PFSK-1 (cell line): ENCODE data around the gene WDR44.

Source experiments
- FOXP2 ChIP-seq: optimal IDR thresholded peaks from 2 replicates; pipeline ENCODE3; 2011; ENCODE audit warnings: borderline replicate concordance, control low read depth, inconsistent platforms; ENCODE audit not compliant: insufficient read depth; ENCODE audit errors: extremely low read length, extremely low read depth
- POLR2AphosphoS5 ChIP-seq: IDR thresholded peaks from 2 replicates; pipeline ENCODE4 v1.6.1; 2012; ENCODE audit warnings: low read depth, mild to moderate bottlenecking, control low read depth, low read length, moderate library complexity
- REST ChIP-seq, 2 experiments: IDR thresholded peaks; 2 replicates each; pipeline versions ENCODE4 v1.6.1 to v1.8.0; 2011 to 2012; ENCODE audit warnings: low read depth in 2 of 2, low read length in 2 of 2, control low read depth in 1 of 2, inconsistent platforms in 1 of 2, mild to moderate bottlenecking in 1 of 2, moderate library complexity in 1 of 2; ENCODE audit not compliant: insufficient read depth in 1 of 2
- SIN3A ChIP-seq: IDR thresholded peaks from 2 replicates; pipeline ENCODE4 v1.6.1; 2012; ENCODE audit warnings: mild to moderate bottlenecking, low read length, moderate library complexity, borderline replicate concordance; ENCODE audit not compliant: insufficient read depth
- TAF1 ChIP-seq: IDR thresholded peaks from 2 replicates; pipeline ENCODE4 v1.6.1; 2012; ENCODE audit warnings: low read length, control low read depth, borderline replicate concordance; ENCODE audit not compliant: insufficient read depth

The WDR44 gene

GRCh38 chrX:118347736-118348135 lies 1.8 kb downstream of the WDR44 start:
- TF ChIP-seq POLR2AphosphoS5 (no peak), REST (IDR thresholded peaks at IDR 0.05; ENCODE audit: insufficient read depth in 1 of 2, low read depth in 2 of 2, low read length in 2 of 2) (no peak), SIN3A (no peak), TAF1 (no peak), FOXP2 (no peak)

DNA sequence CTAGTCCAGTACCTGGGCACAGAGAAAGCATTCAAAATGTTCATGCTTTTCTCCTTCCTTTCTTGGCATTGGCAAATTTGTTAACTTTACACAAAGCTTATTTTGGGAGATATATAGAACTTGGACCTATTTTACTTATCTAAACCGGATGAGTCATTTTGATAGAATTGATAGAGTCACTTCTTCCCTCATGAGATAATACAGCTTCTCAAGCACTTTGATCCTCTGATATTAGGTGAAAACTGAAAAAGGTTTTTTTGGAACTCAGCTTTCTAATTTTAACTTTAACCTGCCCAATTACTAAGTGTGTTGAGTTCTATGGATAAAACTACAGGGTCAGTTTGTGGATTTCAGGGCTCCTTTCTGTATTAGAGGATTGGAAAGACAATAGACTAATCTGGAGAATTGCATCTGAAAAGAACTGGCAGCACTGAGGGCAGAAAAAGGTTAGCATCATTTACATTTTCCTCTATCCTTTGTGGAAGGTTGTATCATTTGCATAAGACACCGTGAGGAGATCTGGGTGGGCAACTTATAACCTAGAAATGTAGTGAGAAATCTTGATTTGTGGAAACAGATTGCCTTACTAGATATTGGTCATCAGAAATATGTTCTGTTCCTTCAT lies 2.4 kb downstream of the WDR44 start:
- no peak for TF ChIP-seq SIN3A
- TF ChIP-seq FOXP2 = no peak
- no peak for TF ChIP-seq TAF1
- no peak for TF ChIP-seq REST (IDR thresholded peaks at IDR 0.05; ENCODE audit: insufficient read depth in 1 of 2, low read depth in 2 of 2, low read length in 2 of 2)
- TF ChIP-seq POLR2AphosphoS5 = no peak

DNA sequence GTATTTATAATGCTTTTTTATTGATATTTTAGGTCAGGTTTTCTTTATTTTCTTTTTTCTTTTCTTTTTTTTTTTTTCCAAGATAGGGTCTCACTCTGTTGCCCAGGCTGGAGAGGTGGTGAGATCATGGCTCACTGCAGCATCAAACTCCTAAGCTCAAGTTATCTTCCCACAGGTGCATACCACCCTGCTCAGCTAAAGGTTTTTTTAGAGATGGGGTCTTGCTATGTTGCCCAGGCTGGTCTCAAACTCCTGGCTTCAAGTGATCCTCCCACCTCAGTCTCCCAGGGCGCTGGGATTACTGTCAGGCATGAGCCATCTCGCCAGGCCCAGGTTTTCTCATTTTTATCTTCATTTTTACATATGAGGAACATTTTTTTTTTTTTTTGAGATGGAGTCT lies 3.3 kb downstream of the WDR44 start:
- TF ChIP-seq TAF1 (no peak), REST (IDR thresholded peaks at IDR 0.05; ENCODE audit: insufficient read depth in 1 of 2, low read depth in 2 of 2, low read length in 2 of 2) (no peak)

GRCh38 chrX:118350221-118350620 lies 4.3 kb downstream of the WDR44 start:
- TF ChIP-seq TAF1 (no peak), REST (IDR thresholded peaks at IDR 0.05; ENCODE audit: insufficient read depth in 1 of 2, low read depth in 2 of 2, low read length in 2 of 2) (no peak), FOXP2 (no peak), POLR2AphosphoS5 (no peak), SIN3A (no peak)

DNA sequence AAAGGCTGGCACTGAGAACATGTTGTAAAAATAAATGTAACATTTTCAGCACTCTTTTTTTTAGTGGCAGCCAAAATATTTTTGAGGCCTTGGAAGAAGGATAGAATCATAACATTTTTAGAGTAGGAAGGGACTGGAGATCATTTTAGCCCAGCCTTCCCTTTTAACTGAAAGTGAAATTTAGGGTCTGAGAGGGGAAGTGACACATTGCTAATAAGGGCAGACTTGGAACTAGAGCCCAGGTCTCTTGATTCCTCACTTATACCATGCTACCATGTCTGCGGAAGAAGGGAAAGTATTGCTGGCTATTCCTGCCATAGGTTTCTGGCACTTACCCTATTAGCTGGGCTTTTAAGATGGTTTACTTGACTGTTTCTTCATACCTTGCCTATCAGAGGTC lies 4.8 kb downstream of the WDR44 start:
- TF ChIP-seq POLR2AphosphoS5 (no peak), REST (IDR thresholded peaks at IDR 0.05; ENCODE audit: insufficient read depth in 1 of 2, low read depth in 2 of 2, low read length in 2 of 2) (no peak), TAF1 (no peak), SIN3A (no peak), FOXP2 (no peak)
